HG02943 (cell line): ENCODE measurements around the gene WDR86.

Source experiments
- ATAC-seq: cut with Tn5 transposase; IDR thresholded peaks from one replicate; pipeline ENCODE4 v1.9.1; 2021; ENCODE audit warnings: mild to moderate bottlenecking, low read depth, moderate library complexity; ENCODE audit not compliant: unreplicated experiment

The WDR86 gene

DNA sequence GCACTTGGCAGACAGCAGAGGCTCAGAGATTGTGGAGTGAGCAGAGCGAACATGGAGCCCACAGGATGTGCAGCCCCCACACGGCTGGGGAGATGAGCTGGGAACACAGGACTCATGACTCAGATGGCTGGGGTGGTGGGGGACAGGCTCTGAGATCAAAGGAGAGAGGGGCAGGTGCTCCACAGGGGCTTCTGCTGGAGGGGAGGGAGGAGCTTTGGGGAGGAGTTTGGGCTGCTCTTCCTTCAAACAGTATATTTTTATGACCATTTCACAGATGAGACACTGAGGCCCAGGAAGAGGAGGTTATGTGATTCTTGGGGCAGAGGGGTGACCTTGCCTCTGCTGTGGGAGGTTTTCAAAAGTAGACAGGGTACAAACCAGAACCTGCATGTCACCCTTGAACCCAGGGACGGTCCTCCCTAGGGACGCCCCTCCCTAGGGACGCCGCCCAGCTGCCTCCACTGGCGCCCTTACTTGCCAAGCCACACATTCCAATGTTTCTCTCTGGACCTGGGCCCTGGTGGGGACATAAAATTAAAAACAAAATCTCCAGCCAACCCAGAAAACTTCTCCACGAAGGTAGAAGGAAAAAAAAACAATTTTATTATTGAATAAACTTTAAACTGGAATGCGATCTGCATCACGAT is 31.1 kb upstream of the WDR86 start:
- no peak for ATAC-seq

DNA sequence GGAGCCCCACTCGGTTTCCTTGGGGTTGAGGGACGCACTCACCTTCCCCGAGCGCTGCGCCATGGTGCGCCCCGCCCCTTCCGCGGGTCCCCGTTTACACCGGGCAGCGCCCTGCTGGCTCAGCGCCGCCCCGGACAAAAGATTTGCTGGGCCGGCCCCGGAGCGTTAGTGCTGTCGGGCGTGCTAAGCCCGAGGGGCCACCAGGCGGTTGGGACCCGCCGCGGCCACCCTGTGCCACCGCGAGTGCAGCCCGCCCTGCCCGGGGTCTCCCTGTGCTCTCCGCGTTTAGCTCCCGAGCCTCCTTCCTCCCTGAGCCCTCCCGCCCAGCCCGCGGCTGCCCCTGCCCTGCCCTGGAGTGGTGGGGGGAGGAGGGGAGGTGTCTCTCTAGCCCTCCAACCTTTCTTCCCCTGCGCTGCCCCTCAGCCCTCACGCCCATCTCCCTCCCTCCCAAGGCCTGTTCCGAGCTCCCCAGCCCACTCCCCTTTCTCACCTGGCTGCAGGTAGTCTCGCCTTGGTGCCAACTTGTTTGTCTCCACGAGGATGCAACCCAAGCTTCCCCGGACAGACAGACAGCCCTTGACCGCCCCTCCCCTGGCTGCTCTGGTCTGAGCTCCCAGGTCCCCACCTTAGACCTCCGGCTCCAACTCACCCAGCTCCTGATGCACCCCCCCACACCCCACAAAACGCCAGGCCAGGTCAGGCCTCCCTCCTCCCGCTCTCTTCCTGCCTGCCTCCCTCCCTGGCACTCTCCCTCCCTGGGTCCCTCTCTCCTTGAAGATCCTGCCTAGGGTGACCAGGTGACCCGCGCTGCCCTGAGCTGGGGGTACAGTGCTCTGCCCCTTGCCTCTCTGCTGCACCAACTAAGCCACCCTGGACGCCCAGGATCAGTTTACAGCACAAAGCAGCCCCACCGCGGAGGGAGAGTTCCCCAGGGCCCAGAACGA is 30.3 kb upstream of the WDR86 start, which contains the start of gene CRYGN:
Gene CRYGN (minus strand): TSS at position 287 of the 944 bp plus-strand sequence. CDS start 224 bp downstream, at position 63.
- ATAC-seq, result no peak

DNA sequence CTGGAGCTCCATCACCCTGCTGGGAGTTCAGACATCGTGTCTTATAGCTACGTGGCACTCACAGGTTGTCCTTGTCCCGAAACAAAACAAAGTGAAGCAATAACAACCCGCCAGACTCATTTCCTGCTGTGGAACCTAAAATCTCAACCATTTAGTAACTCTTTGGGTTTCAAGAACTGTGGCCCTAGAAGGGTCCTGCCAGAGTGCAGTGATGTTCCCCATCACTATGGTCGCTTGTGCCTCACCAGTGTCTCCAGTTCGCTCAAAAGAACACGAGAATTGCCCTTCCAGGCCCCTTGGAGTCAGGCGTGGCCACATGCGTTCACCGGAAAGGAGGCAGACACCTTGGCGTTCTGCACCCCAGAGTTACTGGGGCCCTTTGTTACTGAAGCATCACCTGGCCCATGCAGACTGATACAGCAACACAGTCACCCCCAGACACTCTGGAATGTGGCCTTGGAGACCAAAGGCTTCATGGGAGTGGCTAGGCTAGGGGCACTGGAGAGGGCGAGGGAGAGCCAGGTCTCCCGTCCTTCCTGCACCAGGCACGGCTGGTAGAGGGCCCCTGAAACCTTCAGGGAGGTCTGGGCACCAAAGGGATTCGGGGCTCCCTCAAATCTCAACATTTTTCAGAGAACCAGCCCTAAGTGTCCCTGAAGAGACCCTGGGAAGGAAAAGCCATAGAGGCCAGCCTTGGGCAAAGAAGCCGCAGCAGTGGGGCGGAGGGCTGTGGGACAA is 29.2 kb upstream of the WDR86 start:
- ATAC-seq, result no peak

DNA sequence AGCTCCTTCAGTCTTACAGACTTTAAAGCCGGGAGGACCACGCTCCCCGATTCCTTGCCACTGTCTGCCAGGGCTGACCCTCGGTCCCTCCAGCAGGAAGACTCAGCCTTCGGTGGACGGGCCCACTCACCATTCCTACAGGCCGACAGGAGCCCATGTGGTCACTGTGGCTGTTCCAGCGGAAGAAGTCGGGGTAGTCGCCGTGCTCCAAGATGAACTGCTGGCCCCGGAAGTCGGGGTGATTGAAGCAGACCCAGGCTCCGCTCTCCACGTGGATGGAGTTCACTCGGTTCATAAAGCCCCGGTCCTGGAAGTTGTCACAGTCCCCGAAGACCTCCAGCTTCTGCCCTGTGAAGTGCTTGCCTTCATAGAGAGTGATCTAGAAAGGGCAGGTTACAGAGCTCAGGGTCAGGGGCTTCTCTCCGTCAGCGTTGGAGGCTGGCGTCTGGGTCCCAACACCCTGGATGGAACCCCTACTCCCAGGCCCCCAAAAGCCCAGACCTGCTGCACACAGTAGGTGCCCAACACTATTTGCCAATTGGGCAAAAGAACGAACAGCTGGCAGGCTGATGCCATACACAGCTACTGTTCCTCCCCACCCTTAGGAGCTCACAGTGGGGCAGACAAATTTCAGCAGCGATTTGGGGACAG is 28.2 kb upstream of the WDR86 start:
- ATAC-seq, result no peak

DNA sequence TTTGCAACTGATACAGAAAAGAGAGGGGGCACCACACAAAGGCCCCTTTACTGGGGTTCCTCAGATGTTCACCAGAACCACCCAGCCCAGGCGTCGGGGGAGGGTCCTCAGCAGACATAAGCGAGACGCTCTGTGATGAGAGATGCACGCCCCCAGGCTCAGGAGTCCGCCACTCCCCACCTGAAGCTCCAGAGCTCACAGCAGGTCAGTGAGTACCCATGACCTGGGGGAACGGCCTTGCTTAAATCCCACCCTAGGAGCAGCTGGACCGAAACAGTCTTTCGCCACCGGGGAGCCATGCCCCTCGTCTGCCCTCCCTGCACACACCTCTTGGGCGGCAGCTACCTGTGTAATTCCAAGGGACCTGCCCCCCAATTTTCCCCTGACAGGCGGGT is 27.3 kb upstream of the WDR86 start:
- no peak for ATAC-seq

DNA sequence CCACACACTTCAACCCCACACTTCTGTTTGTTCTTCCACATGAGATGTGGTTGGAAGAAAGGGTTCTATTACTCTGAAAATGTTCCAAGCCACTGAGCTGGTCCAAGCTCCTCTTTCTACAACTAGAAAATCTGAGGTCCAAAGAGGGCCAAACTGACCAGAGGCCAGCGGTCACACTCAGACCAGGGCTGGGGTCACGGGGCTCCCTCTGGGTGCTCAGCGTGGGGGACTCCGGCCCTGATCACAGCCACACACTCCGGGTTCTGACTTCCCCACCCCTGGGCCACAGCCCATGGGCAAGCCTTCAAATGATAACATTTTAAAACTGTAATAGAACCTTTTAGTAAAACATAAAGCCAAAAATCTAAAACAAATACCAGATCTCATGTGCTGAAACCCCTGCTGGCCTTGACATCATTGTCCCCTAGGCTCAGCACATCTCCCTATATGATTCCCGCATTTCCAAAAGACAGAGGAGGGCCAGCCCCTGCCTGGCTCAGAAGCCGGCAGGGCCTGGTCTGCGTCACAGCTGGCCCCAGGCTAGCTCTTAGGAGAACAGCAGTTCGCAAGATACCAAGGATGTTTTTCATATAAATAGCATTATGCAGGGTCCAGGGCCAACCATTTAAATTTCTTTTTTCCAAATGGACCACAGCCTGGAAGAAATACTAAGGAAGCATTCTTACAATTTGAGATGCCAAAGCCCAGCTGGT is 26.8 kb upstream of the WDR86 start:
- no peak for ATAC-seq

DNA sequence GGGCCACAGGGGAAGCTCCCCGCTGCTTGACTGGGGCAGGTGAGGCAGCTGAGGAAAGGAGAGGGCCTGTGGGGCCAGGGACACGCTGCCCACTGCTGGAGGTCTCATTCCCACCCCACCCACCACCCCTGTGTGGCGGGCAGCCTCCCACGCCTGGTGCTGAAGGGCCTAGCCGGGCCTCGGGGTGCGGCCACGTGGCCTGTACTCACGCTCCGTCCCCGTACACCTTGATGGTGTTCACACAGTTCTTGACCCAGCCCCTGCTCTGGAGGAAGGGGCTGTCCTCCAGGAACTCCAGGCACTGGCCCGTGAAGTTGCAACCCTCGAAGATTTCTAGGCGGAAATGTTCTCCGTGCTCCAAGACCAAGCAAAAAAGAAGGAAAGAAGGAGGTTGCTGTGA is 26.1 kb upstream of the WDR86 start:
- no peak for ATAC-seq

DNA sequence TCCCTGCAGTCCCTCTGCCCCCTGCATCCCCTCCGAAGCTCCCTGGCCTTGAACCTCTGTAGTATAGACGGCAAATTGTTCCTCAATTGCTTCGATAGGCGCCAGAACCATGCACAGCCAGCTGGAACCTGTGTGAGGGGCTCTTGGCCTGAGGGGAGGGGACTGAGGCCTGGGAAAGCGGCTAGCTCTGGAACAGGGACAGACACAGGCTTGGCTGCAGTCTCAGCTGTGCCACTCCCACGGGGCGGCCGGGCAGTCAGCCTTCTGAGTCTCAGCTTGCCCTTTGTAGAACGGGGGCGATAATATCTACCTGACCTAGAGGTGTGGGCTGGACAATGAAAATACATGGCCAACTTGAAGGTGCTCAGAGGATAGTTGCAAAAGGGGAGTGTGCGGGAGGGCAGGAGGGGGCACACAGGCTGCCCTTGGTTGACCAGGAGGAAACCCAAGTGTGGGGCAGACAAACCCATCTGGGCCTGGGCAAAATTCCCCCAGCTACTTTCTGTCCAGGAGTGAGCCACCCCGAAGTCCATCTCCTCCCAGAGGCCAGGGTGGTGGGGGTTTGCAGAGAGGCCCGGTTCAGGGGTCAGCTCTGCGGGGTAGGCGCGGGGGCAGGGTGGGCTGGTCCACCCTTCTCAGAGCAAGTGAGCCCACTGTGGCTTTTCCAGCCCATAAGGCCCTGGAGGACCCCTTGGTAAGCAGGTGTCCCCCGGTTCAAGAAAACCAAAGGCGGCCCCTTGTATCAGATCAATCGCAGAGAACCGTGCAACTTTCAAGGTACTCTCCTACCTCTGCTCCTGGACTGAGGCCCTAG is 25.5 kb upstream of the WDR86 start:
- ATAC-seq, result no peak

DNA sequence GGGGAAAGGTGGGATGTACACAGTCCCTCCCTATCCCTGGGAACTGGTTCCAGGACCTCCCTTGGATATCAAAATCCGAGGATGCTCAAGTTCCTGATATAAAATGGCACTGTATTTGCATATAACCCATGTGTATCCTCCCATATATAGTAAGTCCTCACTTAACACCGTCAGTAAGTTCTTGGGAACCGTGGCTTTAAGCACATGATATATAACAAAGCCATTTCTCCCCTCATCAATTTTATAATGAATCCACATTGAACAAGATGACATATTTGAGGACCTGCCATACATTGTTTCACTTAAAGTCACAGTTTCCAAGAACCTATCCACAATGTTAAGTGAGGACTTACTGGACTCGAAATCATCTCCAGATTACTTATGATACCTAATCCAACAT is 24.7 kb upstream of the WDR86 start:
- ATAC-seq, result no peak

DNA sequence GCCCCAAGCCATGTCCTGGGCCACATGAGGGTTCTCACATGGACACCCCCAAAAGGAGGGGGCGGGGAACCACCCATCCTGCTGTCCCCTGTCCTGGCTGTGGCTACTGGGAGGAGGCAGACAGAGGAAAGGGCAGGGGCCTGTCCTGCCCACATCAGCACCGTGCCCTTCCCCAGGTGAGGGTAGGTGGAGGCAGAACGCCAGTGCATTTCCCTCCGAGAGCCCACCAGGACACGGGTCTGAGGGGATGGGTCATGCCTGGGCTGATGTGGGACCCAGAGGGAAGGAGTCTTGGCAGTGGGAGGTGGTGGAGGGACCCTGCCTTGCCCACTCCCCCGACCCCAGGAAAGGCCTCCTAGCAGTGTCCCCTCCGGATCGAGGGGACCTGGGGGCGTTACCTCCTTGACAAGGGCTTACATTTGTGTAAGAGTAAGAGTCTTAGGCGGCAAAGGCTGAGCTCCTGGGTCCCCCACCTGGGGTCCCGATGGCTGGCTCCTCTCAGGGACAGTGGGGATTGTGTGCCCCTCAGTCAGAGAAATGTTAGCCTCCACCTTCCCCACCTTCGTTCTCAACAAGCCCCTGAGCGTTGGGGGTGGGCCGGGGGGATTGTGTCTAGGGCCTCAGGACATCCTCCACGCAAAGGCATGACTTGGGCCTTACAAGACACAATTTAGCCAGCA is 24.0 kb upstream of the WDR86 start:
- no peak for ATAC-seq

DNA sequence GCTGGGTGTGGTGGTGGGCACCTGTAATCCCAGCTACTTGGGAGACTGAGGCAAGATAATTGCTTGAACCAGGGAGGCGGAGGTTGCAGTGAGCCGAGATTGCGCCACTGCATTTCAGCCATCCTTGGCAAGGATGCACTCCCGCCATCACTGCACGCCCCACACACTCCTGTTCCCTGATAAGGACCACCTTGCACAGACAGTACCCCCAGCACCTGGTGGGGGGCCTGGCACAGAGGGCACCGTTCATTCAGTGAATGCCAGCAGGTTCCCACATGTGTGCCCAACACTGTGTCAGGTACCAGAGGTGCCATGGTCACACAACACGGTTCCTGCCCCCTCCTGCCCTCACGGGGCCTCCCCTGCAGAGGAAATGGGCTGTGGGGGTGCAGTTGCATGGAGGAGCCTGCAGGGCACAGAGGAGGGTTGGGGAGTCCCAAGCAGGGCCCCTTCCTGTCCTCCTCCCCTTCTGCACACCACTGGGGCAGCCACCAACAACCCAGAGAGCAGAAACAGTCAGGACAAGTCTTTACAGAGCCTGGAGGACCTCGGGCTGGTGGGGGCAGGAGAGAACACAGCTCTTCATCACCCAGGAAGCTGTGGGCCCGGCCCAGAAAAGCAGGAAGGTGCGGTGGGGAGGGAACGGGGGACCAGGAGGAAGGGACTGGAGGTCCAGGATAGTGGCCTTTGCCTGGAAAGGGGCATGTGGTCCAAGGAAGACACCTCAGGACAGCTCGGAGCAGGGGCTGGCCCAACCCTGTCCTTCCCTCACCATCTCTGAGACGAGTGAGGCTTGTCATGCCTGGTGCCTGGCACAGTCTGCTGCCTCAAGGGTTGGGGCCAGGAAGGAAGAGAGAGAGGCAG is 23.1 kb upstream of the WDR86 start:
- ATAC-seq, result no peak

DNA sequence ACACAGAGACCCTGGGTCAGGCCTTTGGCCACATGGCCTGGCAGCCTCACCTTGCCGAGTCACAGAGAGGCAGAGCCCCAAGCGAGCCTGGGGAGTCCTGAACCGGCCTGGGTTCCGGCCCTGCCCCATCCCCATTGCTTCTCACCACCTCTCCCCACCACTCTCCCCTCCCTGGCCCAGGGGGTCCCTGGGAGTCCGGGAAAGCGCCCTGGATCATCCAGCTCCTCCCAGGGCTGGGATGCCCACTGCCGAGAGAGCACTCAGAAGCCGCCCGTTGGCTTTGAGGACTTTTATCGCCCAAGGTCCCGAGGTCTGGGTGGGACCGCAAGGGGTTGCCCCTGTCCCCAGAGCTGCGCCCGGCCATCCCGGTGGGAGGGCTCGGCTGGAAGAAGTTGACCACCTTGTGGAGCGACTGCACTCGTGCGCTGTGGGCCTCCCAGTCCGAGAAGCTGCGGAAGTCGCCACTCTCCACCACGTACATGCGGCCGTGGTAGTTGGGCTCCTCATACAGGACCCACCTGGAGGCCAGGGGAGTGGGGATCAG is 22.0 kb upstream of the WDR86 start:
- ATAC-seq, result no peak

DNA sequence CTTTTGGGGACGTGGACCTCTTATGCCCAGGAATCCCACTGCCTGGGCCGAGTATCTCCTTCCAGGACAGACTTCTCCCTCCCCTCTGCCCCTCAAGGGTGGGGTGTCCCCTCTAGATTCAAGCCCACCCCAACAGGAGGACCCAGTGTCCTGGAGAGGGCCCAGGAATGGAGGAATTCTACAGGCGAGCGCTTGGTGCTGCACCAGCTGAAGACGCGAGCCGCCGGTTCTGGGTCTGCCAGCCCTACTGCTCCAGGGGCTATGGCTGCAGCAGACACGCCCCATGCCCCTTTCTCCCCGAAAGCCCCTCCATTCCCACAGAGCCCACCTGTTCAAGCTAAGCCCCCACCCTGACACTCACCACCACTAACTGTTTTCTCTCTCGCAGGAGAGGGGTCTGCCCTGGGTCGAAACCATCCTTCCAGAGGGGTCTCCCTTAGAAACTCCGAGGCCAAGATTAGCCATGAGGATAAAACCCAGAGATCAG is 21.5 kb upstream of the WDR86 start:
- no peak for ATAC-seq

DNA sequence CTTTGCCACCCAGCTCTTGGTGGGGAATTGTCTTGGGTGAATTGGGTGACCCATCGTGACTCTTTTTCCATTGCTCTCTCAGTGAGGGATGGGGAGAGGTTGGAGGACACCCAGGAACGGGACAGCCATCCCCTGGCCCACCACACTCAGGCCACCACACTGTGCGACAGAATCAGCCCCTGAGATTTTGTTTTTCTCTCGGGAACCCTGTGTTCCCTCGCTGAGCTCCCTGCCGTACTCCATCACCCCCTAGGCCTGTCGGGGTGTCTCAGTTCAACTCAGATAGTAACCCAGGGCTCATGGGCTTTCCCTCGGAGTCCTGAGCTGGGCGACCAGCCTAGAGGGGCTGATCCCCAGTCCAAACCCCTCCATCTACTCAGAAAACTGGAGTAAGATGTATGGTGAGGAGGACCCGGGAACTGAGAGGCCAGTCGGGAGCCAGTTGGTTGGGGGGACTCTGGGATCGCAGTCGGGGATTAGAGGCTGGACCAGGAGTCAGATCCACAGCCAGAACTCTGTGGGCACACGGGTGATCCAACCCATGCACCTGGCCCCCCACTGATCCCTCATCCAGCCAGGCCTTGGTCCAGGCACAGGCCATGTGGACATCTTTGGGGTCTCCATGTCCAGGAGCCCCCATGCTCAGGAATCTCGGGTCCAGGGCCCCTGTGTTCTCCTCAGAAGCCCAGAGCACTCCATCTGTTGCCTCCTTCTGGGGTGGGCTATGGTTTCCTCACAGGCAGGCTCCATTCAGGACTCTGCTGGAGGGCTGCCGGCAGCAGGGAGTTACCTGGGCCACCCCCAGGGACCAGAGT is 20.8 kb upstream of the WDR86 start:
- ATAC-seq, result no peak

DNA sequence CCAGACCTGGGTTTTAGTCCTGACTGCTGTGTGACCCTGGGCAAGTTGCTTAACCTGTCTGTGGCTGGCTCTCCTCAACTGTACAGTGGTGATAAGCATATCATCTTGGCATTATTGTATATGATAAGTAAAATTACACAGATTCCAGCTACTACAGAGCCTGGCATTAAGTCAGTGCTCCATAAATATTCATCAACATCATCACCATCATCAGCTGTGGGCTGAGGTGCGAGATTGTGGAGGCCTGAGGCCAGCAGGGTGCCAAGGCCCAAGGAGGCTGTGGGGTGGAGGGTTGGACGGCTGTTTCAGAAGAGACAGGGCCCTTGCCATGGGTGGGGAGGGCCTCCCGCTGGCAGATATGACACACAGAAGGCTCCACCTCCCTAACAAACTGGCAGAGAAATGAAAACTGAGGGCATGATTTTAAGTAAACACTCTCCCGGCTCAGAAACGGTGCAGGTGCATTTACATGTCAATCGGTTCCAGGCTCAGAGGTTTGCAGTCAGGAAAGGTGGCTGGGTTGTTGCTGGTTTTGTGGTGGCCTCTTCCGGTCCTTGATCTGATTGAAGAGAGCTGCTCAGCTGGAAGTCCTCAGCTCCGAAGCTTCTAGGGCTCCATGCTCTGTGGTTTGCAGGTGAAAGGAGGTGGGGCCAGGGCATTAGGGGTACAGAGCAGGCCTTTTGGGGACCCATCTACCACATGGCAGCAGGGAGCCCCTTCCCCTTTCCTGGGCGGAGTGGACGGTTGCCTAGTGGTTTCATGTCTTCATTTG is 19.9 kb upstream of the WDR86 start:
- no peak for ATAC-seq

DNA sequence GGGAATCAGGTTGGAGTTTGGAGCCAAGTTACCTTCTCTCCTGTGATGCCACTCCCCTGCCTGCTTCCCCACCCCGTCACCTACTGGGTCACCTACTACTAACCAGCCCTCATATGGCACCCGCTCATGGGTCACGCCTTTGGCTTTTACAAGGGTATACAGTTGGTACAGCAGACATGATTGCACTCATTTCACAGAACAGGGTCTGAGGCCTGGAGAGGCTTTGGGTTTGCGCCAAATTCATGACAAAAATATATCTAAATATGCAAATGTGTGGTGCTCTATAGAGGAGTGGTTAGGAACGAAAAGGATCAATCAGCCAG is 19.4 kb upstream of the WDR86 start:
- ATAC-seq, result no peak
